Activated T-cell treated with anti-CD3 and anti-CD28 coated beads, Interleukin-2, amount 50 U/mL, for 48 hours (primary cell): ENCODE measurements around the gene NEDD9.

Experiments used
- DNase-seq, 2 experiments: peaks; one replicate each; pipeline ENCODE4 v3.0.0-alpha.2; 2020

The NEDD9 gene

DNA sequence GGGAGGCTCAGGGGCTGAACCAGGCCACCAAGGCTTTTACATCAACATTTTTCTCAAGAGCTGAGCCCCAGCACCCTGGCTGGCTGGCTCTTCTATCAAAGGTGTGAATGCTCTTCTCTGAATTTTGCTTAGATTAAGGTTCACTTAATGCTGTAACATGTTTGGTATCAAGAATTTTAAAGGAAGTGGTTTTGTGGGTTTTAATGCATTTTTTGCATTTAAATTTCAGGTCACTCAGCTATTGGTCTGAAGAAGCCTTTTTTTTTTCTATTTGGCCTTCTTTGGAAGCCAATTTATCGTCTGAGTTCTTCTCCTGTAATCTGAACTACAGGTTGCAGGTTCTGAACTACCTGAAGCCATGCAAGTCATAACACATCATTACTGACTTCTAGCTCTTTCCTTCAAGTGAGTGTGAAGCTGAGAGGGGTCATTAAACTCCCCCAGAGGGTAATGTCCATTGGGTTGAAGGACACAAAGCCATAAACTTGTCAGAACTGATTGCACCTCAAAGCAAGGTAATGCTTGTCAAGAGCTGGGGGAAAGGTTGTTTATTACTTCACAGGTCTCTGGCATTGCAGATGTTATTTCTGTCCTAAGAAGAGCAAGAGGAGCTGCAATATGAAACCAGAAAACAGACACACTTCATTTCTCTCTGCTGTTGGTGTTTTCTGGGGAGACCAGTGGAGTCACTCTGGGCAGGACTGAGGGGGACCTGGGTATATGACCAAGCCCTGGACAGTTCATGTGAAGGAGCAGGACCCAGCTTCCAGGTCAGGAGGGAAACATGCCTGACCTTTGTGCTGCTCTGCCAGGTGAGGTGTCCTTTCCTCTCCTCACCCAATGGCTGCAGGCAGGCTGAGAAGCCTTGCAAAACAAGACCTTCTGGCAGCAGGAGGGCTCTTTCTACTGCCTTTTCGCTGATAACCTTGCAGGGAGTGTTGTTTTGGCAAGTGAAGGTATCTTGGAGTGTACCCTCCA, 26.1 kb upstream of the NEDD9 start:
- no peak for DNase-seq

- no peak for DNase-seq
Observed at GRCh38 chr6:11255610-11256009, 23.1 kb upstream of the NEDD9 start.

GRCh38 chr6:11253594-11253993, 21.1 kb upstream of the NEDD9 start:
- DNase-seq, result no peak

- DNase-seq, result no peak
Observed at GRCh38 chr6:11251553-11252360, 19.3 kb upstream of the NEDD9 start.

- no peak for DNase-seq
Observed at GRCh38 chr6:11250108-11250507, 17.6 kb upstream of the NEDD9 start.

DNA sequence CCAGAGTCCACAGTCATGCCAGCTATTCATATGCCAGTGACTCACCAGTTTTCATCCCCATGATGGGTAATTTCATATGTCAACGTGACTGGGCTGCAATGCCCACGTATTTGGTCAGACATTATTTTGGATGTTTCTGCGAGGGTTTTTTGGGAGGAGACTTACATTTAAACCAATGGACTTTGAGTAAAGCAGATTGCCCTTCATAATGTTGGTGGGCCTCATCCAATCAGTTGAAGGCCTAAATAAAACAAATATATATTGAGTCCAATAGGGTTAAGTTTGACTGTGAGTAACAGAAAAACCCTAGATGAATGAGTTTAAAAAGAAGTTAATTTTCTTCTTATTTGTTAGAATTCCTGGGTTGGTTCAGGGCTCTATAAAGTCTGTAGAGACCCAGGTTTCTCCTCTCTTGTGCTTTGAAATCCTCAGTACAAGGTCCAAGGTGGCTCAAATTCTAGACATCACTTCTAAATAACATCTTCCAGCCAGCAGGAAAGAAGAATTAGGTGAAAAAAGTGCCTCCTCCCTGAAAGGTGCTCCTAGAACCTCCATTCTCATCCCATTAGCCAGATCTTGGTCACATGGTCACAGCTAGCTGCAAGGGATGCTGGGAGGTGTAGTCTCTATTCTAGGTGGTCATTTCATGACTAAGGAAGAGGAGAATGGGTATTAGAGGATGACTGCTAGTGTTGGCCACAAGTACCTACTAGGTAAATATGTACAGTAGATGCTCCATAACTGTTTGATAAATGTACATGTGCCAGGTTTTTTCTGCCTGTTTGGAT, 16.7 kb upstream of the NEDD9 start:
- no peak for DNase-seq

GRCh38 chr6:11246722-11247121, 14.3 kb upstream of the NEDD9 start:
- no peak for DNase-seq

- no peak for DNase-seq
Observed at GRCh38 chr6:11245381-11246256, 13.2 kb upstream of the NEDD9 start.

DNA sequence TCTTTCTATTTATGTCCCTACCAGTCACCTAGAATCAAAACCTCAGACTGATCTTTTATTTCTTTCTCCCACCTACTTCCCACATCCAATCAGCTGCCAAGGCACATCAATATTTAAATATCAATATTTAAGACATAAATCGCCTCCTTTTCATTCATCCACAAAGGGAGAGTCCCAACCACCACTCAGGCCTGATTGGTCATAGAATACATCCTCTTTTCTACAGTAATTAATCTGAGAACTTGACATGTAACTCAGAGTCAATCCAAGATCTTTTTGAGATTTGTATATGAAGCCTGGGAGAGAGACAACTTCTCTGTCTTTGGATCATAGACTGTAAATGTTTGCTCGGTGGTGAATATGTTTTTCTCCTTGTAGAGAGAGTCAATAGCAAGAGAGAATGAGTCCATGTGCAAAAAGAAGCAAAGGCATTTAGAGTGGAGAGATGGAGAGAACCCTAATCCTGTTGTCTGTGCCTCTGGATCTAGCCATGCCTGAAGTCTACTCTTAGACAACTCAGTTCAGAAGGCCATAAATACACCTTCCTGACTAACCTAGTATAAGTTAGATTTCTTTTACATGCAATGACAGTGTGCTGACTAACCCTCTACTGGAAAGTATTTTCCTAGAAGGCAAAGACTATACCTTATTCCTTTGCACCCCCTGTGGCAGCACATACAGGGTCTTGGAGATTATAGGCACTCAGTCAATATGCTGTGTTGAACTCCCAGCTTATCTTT, 12.1 kb upstream of the NEDD9 start:
- no peak for DNase-seq

- DNase-seq, result no peak
Observed at GRCh38 chr6:11243861-11244260, 11.4 kb upstream of the NEDD9 start.

- no peak for DNase-seq
Observed at GRCh38 chr6:11242711-11243110, 10.2 kb upstream of the NEDD9 start.

GRCh38 chr6:11241793-11242201, 9.3 kb upstream of the NEDD9 start:
- DNase-seq, result no peak

DNA sequence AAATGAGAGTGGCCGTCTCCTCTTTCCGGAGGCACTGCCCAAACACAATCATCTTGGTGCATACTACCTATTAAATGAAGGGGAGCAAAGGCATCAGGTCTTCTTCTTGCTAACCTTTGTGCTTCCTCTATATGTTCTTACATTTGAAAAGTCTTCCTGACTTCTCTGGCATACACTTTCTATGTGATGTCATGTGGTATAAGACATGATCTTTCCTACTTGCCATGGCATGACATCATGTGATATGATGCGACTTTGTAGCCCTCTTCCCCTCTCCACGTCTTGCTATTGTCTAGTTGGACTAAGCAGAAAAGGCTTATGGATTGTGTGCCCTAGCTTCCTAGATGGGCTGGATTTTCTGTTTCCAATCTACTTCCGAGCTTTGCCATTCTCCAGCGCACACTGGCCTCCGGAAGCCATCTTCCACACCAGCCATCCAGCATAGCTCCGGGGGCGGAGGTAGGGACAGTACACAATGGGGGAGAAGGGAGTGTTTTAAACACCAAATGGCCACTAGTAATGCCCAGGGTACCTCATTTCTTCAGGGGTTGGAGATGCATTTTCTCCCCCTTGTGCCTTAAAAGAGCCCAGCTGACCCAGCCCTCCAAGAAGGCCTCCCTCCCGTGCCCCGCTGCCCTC, 8.8 kb upstream of the NEDD9 start:
- DNase-seq, result no peak

- no peak for DNase-seq
Observed at GRCh38 chr6:11237956-11238355, 5.5 kb upstream of the NEDD9 start.

DNA sequence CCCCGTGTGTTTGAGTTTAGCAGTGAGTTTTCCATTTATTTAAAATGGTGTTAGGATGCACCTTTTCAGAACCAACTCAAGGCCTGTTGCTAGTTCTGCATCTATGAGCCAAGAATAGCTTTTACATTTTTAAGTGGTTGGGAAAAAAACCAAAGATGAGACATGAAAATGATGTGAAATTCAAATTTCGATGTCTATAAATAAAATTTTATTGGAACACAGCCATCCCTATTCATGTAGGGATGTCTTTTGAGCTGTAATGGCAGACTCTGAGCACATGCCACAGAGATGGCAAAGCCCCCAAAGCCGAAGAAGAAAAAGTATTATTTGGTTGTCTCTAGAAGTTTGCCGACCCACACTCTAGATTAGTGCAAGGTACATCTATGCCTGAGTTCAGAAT, 5.0 kb upstream of the NEDD9 start:
- DNase-seq, result no peak

DNA sequence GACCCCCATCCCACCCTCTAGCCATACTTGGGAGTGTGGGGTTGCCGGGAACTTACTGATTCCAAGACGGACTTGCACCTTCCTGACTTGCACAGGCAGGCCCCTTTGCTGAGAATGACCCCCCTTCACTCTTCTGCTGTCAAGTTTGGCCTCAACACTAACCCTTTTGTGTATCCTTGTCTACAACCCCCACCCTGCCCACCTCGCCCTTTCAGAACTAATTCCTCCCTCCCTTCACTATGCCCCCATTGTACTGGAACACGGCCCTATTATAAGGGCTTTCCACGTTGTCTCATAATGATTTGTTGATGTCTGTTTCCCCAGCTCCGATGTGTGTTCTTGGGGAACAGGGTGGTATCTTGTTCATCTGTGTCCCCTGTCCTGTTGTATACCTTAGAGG, 4.4 kb upstream of the NEDD9 start:
- DNase-seq, result no peak

DNA sequence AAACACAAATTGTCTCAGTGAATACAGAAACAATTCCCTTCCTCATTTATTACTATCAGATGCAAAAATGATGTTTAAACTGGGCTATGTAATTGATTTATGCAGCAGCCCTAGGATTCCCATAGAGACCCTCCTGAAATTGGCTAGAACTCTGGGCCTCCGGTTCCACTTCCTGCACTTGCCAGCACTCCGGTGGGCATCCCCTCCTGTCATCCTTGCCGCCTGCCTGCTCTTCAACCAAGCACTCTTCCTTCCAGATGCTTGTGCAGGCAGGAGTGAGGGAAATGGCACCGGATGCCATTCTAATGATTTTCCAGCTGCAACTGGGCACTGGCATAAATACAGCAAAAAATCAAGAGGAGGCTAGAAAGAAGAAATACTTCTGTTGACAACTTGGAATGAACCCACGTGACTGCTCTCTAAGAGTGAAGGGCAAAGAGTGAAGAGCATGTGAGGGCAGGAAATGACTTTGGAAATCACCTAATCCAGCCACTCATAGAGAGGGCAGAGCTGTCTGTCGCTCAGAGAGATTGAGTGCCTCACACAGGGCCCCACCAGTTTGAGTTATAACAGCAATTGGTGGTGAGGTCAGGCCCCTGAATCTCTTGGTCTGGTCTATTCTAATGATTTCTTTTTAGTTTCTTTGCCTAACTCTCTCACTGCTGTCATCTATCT, 3.7 kb upstream of the NEDD9 start:
- DNase-seq, result peak; percentile 39 to 48

DNA sequence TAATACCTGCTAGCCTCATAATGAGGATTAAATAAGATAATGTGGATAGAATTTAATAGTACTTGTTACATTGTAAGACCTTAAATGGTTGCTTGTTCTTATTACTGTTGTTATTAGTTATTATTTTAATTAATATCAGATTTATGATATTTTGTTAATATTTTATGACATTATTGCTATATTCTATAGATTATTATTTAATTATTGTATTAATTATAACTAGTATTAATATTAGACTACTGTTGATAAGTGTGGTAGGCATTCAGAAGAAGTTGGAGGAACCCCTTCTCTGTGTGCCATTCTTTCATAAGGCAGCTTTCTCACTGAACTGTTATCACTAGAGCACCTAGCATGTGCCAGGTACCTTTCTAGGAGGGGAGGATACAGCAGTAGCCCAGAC, 2.6 kb upstream of the NEDD9 start:
- DNase-seq, result no peak

DNA sequence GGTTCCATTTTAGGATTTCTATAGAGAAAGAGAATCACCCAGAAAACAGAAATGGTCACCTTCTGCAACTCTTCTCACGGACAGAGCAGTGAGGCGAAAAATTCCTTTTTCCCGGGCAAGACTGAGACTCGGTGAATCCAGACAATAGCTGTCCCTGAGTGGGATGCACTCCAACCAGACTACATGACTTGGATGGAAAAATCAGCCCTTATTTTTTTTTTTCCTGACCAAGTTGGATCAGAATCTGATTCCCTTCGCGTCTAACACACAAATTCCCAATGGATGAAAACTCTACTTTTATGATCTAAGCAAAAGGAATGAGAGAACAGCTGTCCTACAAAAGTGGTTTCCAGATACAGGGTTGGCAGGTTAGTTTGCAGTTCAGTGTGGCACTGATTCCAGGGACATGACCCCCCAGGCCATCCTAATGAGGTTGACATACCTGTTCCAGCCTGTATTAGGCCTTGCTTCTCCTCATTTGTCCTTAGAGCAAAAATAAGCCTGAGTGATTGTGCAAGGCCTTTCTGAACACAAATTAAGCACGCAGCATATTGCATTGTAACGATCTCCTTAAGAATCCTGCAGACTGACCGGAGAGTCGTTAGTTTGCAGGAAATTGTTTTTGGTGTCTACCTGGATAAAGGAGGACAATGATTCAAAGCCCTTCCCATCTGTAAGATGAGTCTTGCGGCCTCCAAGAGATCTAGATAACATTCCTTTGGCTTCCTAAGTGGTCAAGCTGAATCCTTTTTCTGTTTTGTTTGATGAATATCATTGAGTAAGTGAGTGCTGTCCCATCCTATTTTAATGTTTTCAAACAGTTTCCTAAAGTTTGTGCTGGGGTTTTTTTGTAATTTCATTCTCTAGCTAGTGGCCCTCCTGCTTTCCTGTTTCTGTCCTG, 1.5 kb upstream of the NEDD9 start:
- DNase-seq, result no peak
